Liver (tissue), 9 donors: ENCODE results near the gene SNX9. TPM values are rescaled to one million over a fixed set of nuclear protein-coding genes. Genes with fewer than 3 reads are reported as not detected.

Source experiments
- DNase-seq: peaks from one replicate; pipeline ENCODE4 v3.0.0-alpha.2; 2017; ENCODE audit warnings: low spot score
- H3K27ac ChIP-seq, 2 donors: one replicate each; pipeline ENCODE4 v1.7.0; 2013; ENCODE audit warnings: inconsistent platforms in 2 of 2, low read length in 2 of 2, control low read depth in 1 of 2, low read depth in 1 of 2, mild to moderate bottlenecking in 1 of 2
- H3K27me3 ChIP-seq, 4 donors: one replicate each; pipeline versions ENCODE4 v1.6.1 to v1.7.0; 2013; ENCODE audit warnings: low read length in 3 of 4, inconsistent platforms in 1 of 4, mild to moderate bottlenecking in 1 of 4, moderate library complexity in 1 of 4; ENCODE audit not compliant: control insufficient read depth in 4 of 4, insufficient read depth in 4 of 4
- H3K36me3 ChIP-seq, 4 donors: one replicate each; pipeline versions ENCODE4 v1.6.1 to v1.7.0; 2013; ENCODE audit warnings: low read length in 3 of 4, mild to moderate bottlenecking in 3 of 4, low read depth in 1 of 4, moderate library complexity in 1 of 4; ENCODE audit not compliant: control insufficient read depth in 4 of 4, insufficient read depth in 3 of 4
- H3K4me1 ChIP-seq, 4 donors: one replicate each; pipeline versions ENCODE4 v1.6.1 to v1.7.0; 2013; ENCODE audit warnings: low read length in 3 of 4, mild to moderate bottlenecking in 3 of 4, moderate library complexity in 1 of 4; ENCODE audit not compliant: control insufficient read depth in 4 of 4, insufficient read depth in 4 of 4
- H3K4me3 ChIP-seq, 3 donors: one replicate each; pipeline versions ENCODE4 v1.6.1 to v1.7.0; 2013; ENCODE audit warnings: low read length in 3 of 3, control low read depth in 1 of 3, low read depth in 1 of 3, mild to moderate bottlenecking in 1 of 3
- H3K9ac ChIP-seq, 2 donors: one replicate each; pipeline ENCODE4 v1.7.0; 2013; ENCODE audit warnings: low read length in 2 of 2, mild to moderate bottlenecking in 2 of 2, moderate library complexity in 2 of 2, control low read depth in 1 of 2, low read depth in 1 of 2
- H3K9me3 ChIP-seq, 4 donors: one replicate each; pipeline versions ENCODE4 v1.6.1 to v1.7.0; 2013; ENCODE audit warnings: low read length in 3 of 4; ENCODE audit not compliant: control insufficient read depth in 4 of 4
- CTCF ChIP-seq: fragments of 150-350 bp; IDR thresholded peaks from 2 replicates; pipeline ENCODE4 v1.5.1; 2017; ENCODE audit warnings: improper control_type of control experiment, low read depth, low read length; ENCODE audit not compliant: missing input control
- EGR1 ChIP-seq, 2 donors: IDR thresholded peaks; 2 replicates each; pipeline ENCODE4 v1.6.1; 2016 to 2018; ENCODE audit warnings: antibody characterized with exemption in 2 of 2, low read depth in 2 of 2
- FOXA1 ChIP-seq: IDR thresholded peaks from 2 replicates; pipeline ENCODE4 v1.6.1; 2016; ENCODE audit warnings: antibody characterized with exemption
- FOXA2 ChIP-seq: IDR thresholded peaks from 2 replicates; pipeline ENCODE4 v1.6.1; 2016; ENCODE audit warnings: antibody characterized with exemption
- GABPA ChIP-seq, 2 donors: IDR thresholded peaks in 1 of 2; conservative IDR thresholded peaks in 1 of 2; 2 replicates each; pipeline ENCODE4 v1.6.1; 2016; ENCODE audit warnings: antibody characterized with exemption in 2 of 2, mild to moderate bottlenecking in 1 of 2, moderate library complexity in 1 of 2
- HNF4A ChIP-seq, 2 donors: conservative IDR thresholded peaks; 2 replicates each; pipeline ENCODE4 v1.6.1; 2016; ENCODE audit warnings: antibody characterized with exemption in 2 of 2, mild to moderate bottlenecking in 2 of 2
- HNF4G ChIP-seq: IDR thresholded peaks from 2 replicates; pipeline ENCODE4 v1.6.1; 2016; ENCODE audit warnings: antibody characterized with exemption
- JUND ChIP-seq, 2 donors: IDR thresholded peaks; 2 replicates each; pipeline ENCODE4 v1.6.1; 2016; ENCODE audit warnings: antibody characterized with exemption in 2 of 2
- NR2F2 ChIP-seq: IDR thresholded peaks from 2 replicates; pipeline ENCODE4 v1.6.1; 2016; ENCODE audit warnings: antibody characterized with exemption
- RAD21 ChIP-seq, 2 donors: IDR thresholded peaks; 2 replicates each; pipeline ENCODE4 v1.6.1; 2016; ENCODE audit warnings: antibody characterized with exemption in 2 of 2, mild to moderate bottlenecking in 2 of 2
- REST ChIP-seq: IDR thresholded peaks from 2 replicates; pipeline ENCODE4 v1.6.1; 2016; ENCODE audit warnings: antibody characterized with exemption, mild to moderate bottlenecking
- RXRA ChIP-seq, 2 donors: IDR thresholded peaks; 2 replicates each; pipeline ENCODE4 v1.6.1; 2017 to 2018; ENCODE audit warnings: antibody characterized with exemption in 2 of 2, mild to moderate bottlenecking in 1 of 2
- SP1 ChIP-seq: IDR thresholded peaks from 2 replicates; pipeline ENCODE4 v1.6.1; 2018; ENCODE audit warnings: antibody characterized with exemption, mild to moderate bottlenecking
- TAF1 ChIP-seq: conservative IDR thresholded peaks from 2 replicates; pipeline ENCODE4 v1.6.1; 2016; ENCODE audit warnings: antibody characterized with exemption, mild to moderate bottlenecking
- YY1 ChIP-seq: IDR thresholded peaks from 2 replicates; pipeline ENCODE4 v1.6.1; 2016; ENCODE audit warnings: antibody characterized with exemption, mild to moderate bottlenecking
- ZBTB33 ChIP-seq: IDR thresholded peaks from 2 replicates; pipeline ENCODE4 v1.6.1; 2016; ENCODE audit warnings: antibody characterized with exemption
- WGBS: extraction: QIAGEN DNeasy Blood & Tissue Kit; methylation state at CpG from one replicate; pipeline ENCODE4 v1.1.7; 2013; 5-methylcytosine and 5-hydroxymethylcytosine counted together
- polyA plus RNA-seq, 2 donors: library from polyadenylated mRNA; stranded (reverse) in 1 of 2; unstranded in 1 of 2; fragments of 200-250 nt in 1 of 2; fragments of >200 nt in 1 of 2; fragmentation: Nextera tagmentation in 1 of 2; extraction: Ambion mirVana in 1 of 2; gene quantifications; one replicate each; pipeline versions ENCODE4 v1.2.1 to v1.2.3, GENCODE V29; 2013 to 2015
- total RNA-seq, 2 donors: library from RNA; depleted of rRNA; stranded (reverse); fragments of >200 nt; gene quantifications; one replicate each; pipeline ENCODE4 v1.2.3, GENCODE V29; 2014
- TF ChIP-seq, protein P1 (sequence below): IDR thresholded peaks from 2 replicates; pipeline ENCODE4 v1.6.1; 2016; ENCODE audit warnings: antibody characterized with exemption
- TF ChIP-seq, protein P2 (sequence below): IDR thresholded peaks from 2 replicates; pipeline ENCODE4 v1.6.1; 2016; ENCODE audit warnings: antibody characterized with exemption
- donor health status: healthy.
- donor health status: healthy.
- donor health status: healthy.
- donor health status: healthy.
- donor health status: healthy.

The SNX9 gene
- total and polyA plus RNA-seq, 4 donors = 16.4 to 31.0 (median 22.3) TPM

DNA sequence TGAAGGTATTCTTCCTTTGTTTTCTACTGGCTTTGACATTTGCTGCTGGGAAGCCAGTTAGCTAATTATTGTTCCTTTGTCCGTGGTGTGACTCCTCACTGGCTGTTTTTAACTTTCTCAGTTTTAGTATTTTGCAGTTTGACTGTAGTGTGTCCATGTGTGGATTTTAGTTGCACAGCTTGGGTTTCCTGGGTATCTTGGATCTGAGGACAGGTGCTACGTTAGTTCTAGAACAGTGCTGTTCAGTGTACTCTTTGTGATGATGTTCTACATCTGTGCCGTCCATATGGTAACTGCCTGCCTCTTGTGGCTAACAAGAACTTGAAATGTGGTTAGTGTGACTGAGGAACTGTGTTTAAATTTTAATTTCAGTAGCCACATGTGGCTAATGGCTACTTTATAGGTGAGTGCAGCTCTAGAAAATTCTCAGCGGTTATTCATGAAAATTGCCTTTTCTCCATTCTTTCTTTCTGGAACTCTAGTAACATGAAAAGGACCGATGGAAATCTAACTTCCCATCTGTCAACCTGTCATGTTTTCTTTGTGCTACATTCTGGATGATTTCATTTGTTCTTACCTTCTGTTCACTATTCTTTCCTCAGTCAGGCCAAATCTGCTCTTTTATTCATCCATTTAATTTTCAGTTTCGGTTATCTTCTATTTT lies 7.4 kb downstream of the SNX9 start (continued):
- TF ChIP-seq CTCF = no peak
- no peak for TF ChIP-seq GABPA (IDR thresholded peaks at IDR 0.05 in 1 of 2, conservative IDR thresholded peaks at IDR 0.05 in 1 of 2)

DNA sequence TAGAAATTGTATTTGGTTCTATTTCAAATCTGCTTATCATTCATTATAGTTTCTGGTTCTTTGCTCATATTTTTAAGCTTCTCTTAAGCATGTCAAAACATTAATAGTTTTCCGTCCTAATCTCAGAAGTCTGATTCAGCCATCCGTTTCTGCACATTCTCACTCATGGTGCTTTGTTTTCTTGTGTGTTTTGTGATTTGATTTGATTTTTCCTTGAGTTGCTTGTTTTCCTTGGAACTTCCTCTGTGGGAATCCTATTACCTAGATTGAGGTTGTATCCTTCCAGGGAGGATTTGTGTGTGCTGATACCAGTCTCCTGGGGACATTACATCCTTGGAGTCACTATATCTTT lies 7.9 kb downstream of the SNX9 start:
- WGBS = 82% methylated on average over 2 of the region's 2 CpGs
- no peak for DNase-seq
- Histone ChIP-seq H3K27me3 (no peaks in the 10 kb centered on the region), H3K27ac (no peak overlapping the region), H3K9me3 (no peaks in the 10 kb centered on the region), H3K4me1 (peaks cover 10 to 15% (median 13%) of the 10 kb centered on the region in 4 donors), H3K4me3 (no peak overlapping the region), H3K36me3 (peaks cover 0 to 3% (median 0%) of the 10 kb centered on the region in 4 donors), H3K9ac (no peak overlapping the region)
- TF ChIP-seq FOXA1 = no peak
- TF ChIP-seq FOXA2 = no peak
- TF ChIP-seq ZBTB33 = no peak
- no peak for TF ChIP-seq HNF4A (conservative IDR thresholded peaks at IDR 0.05)
- no peak for TF ChIP-seq NR2F2
- TF ChIP-seq EGR1 (IDR thresholded peaks at IDR 0.05; ENCODE audit: low read depth in 2 of 2) = no peak
- no peak for TF ChIP-seq CTCF
- TF ChIP-seq SP1 = no peak
- TF ChIP-seq REST = no peak
- TF ChIP-seq RXRA (IDR thresholded peaks at IDR 0.05) = no peak
- no peak for TF ChIP-seq YY1
- TF ChIP-seq GABPA (IDR thresholded peaks at IDR 0.05 in 1 of 2, conservative IDR thresholded peaks at IDR 0.05 in 1 of 2) = no peak
- no peak for TF ChIP-seq JUND (IDR thresholded peaks at IDR 0.05)
- no peak for TF ChIP-seq HNF4G
- no peak for TF ChIP-seq TAF1
- TF ChIP-seq RAD21 (IDR thresholded peaks at IDR 0.05) = no peak
- TF ChIP-seq, protein P1, sequence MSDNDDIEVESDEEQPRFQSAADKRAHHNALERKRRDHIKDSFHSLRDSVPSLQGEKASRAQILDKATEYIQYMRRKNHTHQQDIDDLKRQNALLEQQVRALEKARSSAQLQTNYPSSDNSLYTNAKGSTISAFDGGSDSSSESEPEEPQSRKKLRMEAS = no peak
- TF ChIP-seq, protein P2, sequence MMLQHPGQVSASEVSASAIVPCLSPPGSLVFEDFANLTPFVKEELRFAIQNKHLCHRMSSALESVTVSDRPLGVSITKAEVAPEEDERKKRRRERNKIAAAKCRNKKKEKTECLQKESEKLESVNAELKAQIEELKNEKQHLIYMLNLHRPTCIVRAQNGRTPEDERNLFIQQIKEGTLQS = no peak
